Measurements from ENCODE around the gene TNS3.

Gene TNS3

DNA sequence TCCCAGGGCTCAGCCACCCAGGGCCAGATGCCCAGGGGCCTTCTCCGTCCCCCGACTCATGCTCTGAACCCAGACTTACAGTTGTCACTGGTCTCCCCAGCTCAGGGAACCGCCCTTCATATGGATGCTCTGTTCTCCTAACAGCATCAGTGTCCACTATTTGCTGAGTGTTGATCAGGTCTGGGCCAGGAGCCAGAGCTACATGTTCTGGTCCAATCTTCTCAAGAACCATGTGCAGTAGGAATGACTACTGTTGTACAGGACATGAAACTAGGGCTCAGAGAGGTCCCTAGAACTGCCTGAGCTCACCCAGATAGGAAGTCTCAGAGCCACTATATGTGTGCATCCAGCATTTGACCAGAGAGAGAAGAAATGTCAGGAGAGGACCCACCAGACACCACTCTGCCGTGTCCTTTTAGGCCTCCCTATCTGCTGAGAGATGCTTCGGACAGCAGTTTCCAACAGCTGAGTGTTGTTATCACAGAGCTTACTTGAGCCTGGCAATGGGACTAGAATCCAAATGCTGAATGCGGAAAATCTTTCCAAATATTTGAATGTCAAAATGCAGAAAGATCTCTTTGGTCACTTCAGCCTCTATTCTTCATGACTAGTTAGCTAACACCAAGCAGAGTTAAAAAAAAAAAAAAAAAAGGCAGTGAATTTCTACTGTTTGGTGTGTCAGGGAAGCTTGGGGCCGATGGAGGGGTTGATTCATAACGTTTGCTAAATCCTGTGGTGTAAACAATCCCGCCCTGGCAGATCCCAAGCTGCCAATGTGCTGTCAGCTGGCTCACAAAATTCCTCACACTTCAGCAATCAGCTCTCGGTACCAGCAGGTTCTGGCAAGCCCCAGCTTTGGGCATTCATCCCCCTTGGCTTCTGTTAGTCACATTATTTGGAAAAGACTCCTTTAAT is 246.1 kb downstream of the TNS3 start:
- no peak for FAIRE-seq

DNA sequence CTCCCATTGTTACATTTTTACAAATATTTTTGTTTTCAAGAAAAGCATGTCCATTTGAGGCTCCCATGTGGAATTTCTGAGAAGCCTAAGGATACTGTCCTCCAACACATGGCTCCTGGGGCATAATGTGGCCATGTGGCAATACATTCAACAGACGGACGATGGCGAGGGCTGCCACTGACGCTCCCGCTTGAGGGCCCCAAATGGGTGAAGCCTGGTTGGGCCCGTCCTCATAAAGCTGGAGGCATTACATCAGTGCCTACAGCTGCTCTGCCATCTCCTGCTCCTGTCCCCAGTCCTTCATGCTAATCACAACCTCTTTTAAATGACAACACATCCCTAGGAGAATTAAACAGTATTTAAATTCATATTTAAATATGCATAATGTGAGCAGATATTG is 246.8 kb downstream of the TNS3 start:
- FAIRE-seq, result no peak

DNA sequence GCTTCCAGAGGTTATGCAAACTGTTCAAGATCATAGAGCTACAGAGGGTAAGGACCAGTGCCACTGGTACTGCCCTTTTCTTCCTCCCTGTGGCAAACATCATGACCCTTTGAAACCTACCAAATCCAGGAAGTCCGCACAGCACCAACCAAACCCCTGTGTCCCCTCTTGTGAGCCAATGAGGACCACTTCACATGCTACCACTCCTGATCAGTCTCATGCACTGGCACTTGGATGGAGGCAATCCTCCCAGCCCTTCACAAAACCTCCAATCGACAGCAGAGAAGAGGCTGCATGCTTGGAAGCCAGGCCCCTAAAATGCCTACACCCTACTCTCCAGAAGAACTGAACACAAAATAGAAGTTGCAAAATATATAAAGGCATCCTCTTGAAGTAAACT is 248.0 kb downstream of the TNS3 start:
- no peak for FAIRE-seq

DNA sequence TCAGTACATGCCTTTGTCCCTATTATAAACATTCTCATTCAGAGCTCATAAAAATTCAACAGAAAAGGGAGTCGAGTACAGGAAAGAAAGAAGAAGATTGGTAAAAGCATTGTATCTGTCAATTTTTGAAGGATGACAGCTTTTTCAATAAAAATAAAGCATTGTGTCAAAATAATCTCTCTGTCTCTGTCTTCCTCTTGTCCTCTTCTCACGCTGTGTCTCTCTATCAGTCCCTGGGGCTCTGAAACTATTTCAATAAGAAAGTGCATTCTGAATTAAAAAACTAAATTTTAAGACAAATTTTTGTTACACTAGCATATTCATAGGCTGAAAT is 248.4 kb downstream of the TNS3 start:
- FAIRE-seq, result no peak

DNA sequence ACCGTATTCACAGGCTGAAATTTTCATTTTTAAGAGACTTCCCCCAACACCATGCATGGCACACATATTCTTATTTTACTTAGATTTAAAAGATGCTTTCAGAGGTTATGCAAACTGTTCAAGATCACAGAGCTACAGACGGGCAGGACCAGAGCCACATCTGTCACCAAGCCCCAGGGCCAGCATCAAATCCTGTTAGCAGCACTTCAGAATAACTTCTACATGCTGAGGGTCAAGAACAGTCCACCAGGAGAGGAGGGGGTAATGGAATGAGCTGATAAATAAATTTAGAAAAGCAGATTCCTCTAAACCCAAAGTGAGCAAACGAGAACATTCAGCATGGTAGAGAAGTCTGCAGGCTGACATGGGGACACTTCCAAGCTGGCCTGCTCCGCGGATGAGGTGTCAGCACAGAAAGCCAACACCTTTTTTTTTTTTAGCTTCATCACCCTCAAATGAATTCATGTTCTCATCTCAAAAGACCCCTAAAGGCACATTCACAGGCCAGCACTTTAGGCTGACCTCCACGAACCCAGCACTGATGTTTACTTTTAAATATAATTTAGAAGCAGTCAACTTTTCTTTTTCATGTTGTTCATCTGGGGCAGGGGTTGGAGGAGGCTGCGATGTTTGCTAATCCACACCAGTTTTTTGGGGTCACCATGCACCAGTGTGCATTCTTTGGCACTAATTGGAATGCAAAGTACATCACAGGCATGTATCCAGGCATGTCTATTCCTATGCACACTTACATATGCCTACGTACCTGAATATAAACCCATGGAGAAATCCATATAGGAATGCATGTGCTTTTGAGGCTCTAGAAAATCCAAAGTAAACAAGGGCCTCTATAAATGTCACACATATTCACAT is 249.0 kb downstream of the TNS3 start:
- no peak for FAIRE-seq

DNA sequence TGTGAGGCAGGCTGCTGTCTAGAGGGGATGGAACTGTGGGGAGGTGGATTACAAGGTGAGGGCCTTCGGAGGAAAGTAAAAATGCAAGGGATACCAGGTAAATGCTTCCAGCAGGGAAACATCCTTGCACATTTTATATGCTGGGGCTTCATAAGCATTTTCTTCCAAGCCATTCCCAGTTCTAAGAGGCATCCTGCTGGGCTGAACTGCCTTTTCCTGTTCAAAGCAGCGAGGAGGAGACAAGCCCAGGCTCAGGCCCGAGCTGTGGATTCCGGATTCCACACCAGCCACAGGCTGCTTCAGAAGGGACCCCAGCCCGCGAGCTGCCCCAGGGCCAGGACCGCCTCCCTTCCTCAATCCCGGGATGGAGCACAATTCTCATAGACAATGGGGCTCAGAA is 249.7 kb downstream of the TNS3 start:
- no peak for FAIRE-seq

DNA sequence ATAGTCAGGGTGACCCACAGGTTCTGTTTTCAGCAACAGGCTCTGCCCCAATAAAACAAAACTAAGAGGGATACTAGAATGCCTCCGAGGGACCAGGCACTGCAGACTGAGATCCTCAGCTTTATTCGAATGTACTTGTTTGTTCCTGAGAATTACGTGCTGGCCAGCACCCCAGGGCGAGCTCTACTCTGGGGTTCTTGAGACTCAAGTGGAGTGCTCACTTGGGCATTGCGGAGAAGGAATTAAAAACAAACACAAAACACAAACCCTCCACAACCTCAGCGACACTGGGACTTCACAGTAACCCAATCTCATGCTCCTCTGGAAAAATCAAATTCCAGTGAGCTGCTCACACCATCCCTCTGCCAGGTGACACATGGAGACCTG is 250.7 kb downstream of the TNS3 start:
- FAIRE-seq, result no peak

DNA sequence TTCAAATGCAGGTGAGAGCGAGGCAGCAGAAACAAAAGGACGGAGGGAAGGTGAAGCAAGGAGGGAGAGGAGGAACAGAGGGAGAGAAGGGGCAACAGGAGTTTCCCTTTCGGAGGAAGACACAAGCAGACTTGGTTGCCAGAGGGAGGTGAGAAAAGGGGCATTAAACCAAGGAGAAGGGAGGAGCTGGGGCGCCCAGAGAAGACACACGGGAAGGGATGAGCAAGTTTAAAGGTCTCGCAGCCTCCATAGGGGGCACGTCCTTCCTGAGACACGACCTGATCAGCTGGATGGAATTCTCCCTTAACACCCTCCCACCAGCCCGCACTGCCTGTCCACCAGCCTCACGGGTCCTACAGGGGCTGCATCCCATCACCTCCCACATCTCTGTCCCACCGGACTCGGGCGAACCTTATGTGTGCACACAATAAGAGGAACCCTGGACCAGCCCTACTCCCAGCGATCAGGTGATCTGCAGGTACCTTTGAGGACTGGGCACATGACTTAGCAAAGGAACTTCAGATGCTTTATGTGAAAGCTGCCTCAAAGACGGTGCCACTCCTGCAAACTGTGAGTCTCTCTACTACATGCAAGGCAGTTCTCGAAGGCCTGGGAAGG is 251.2 kb downstream of the TNS3 start:
- no peak for FAIRE-seq

DNA sequence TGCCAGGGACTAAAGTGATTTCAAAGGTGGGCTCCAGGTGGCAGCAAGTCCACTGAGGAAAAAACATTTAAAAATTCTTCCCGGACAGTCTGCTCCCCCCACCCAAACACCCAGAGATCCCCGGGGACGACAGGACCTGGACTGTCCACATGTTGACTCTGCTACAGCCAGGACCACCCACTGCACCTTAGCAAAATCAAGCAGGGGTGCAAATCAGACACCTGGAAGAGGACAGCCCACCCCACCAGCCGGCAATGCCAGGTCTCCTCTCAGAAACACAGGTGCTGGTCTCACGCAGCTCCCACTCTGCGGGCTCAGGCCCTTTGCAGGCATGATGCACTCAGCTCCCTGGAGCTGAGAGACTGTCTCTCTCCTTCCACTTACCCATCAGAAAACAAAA is 251.9 kb downstream of the TNS3 start:
- no peak for FAIRE-seq

DNA sequence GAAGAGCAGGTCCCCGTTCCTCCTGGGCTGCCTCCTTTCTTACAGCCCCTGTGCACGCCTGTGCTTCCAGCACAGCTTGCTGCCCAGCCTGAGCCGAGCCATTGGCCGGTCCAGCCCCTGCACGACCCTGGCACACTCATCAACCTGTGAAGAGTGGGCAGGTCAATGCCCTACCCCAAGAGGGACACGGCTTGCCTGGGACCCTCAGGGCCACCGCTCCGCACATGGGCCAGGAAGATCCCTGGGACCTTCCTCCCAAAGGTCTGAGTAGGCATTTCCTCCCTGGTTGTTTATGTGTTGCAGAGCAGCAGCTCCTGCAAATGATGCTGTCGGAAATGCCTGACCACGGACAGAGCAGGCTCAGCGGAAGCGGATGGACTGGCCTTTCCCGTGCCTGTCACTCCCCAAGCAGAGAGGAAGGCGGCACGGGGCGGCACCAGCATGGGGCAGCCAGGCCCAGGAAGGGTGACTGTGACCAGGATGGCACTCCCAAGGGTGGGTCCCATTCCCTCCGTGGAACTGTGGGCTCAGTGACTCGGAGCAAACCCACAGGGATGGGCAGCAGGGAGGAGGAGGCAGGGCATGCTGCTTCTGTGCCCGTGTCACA is 252.5 kb downstream of the TNS3 start:
- FAIRE-seq, result no peak

DNA sequence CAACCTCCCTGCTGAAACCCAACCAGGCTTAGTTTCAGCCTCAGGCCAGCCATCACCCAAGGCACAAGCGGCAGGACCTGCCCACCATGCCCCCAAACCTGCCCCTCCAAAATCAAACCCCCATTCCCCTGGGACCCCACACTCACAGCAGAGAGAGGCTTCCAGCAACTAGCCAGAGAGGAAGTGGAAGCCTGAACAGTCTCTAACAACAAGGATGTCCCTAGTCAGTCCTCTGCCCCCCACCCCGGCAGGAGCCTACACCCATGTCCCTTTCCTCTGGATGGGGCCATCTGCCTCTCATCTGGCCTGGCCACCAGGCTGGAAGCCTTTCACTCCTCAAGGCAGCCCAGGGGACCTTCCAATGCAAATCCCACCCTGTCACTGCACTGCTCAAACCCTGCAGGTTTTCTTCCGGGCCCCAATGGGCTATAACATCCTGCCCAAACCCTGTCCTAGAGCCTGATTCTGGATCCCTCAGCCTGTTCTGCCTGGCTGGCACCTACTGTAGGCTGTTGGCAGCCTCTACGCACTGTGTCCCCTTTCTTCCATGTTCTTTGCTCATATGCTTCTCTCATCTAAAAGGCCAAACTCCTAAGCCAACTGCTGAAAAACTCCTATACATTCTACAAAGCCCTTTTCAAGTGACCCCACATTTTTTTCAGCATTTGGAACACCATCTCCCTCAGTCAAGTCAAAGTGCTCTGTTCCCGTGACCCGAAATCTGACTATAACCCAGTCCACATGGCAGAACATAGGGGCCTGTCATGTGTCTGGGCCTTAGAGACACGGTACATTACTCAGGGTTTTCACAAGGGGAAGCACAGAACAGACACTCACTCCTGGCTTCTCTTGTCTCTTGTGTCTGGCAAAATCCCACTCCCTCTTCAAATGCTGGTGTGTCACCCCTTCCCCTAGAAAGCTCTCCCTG is 253.3 kb downstream of the TNS3 start:
- no peak for FAIRE-seq

DNA sequence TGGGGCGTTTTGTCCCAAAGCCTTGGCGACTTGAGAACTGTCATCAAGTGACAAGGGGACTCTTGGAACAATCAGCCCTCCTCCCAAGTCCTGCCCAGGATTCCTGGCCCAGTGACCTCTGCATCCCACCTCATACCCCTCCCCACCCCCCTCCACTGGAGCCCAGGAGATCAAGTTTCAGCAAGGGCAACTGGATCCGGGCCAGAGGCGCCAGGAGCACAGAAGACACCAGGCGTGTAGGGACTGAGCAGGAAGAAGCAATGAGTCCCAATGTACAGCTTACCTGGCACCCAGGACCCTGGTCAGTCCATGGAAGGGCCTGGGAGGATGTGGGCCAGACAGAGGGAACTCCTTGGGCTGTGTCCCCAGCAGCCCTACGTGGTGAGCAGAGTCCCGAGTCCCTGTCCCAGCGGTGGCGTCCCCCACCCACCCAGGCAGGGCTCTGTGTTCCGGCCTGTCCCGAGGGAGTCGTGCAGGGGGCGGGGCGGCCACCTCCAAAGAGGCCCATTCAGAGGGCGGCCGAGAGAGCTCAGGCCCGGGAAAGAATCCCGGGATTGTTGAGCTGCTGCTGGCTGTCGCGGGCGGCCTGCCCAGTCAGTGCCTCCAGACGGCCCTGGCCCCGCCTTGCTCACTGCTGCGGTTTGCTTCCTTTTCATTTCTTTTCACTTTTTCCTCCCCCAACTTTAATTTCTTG is 254.1 kb downstream of the TNS3 start:
- FAIRE-seq, result no peak

DNA sequence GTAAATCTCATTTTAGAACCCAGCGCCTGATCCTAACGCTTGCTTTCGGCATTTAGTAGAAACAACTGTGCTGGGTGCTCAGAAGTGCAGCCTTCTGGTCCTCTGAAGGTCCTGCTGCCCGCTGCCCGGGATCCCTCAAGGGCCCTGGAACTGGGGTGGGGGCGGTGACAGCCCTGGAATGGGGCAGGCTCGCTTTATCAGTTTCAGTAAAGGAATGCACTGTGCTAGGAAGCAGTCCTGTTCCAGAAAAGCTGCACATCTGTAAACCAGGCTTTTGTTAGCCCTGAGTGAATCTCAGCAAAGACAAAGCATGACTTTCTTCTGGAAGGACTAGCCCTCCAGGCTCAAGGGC is 254.6 kb downstream of the TNS3 start:
- no peak for FAIRE-seq

DNA sequence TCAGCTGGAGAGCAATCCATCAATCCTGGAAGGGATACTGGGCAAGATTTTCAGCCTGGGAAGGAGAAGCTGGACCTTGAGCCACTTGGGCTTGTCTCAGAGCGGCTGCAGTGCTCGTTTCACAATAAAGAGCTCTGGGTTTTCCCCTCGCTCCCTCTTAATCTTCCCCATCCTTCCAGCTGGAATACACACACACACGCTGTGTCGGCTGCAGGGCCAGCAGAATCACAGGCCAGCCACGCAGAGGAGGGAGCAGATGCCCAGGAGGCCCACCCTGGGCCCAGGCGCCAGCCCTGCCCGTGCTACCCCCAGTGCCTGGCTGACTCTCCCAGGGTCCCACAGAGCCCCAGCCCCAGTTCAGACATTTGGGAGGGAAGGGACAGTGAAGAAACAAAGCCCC is 255.1 kb downstream of the TNS3 start:
- no peak for FAIRE-seq

DNA sequence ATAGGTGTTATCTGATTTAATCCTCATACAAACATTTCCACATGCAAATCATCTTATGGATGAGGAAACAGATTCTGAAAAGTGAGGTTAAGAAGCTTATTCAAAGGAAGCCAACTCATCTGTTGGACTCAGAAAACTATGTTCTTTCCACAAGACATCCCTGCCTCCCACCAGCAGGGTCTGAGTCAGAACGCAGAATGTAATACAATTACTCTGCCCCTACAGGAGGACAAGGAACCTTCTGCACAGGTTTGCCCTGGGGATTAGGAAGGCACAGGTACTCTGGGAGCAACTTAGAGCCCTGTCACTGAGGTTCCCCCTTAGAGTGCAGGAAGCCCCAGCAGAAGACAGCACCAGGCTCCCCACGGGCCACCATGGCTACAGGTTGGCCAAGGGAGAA is 255.7 kb downstream of the TNS3 start:
- FAIRE-seq, result no peak

DNA sequence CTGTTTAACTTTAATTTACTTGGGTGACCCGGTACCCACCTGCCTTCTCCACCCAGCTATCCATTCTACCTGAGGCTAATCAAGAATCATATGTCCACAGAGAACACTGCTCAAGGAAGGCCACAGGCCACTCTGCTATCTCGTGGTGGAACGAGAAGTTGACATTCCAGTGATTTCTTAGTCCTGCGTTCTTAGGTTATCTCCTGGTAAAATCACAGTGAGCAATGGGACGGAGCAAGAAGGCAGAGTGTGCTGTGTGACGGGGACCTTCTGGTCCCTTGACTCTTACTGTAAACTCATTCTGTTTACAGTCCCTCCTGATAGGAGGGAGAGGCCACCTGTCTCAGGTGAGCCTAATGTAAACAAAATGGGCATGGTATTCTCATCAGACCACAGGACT is 256.6 kb downstream of the TNS3 start:
- FAIRE-seq, result no peak

DNA sequence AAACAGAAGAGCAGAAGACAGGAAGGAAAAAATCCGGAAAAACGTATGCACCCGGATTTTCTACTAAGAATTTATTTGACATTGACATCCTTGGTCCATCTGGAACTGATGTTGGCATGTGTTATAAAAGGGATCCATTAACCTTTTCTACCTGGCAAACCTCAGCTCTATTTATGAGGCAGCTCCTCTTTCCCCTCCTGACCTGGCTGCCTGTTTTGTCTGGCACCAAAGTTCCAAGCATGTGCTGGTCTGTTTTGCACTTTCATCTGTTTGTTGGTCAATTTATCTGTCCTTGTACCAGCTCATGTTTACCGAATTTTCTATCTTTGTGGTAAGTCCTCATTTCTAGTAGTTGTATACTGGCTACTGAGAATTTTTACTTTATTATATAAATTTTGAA is 258.0 kb downstream of the TNS3 start:
- FAIRE-seq, result no peak

DNA sequence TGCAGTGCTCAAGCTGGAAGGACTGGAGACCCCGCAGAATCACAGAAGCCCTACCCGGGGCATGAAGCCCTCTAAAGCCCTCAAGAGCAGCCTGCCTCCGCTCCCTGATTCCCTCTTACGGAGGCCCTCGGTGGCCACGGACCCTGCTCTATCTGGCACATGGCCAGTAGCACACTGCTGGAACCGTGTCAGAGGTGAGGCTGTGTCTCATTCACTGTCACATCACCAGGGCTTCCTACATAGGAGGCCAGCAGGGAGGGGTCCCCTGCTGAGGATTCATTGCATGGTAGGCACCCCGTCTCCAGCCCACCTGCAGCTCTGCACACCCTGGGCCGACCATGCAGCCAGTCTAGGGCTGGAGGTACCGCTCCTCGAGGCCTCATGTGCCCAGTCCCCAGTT is 259.2 kb downstream of the TNS3 start:
- FAIRE-seq, result no peak

DNA sequence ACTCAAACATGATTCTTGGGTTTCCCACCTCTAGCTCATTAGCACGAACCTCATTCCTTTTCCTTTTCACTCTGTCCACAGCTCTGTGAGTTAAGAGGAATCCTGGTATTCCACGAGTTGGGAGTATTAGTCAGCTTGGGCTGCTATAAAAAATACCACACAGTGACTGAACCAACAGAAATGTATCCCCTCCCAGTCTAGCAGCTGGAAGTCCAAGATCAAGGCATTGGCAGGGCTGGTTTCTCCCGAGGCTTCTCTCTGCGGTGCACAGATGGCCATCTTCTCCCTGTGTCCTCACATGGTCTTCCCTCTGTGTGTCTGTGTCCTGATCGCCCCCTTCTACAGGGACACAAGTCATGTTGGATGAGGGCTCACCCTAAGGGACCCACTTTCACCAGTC is 261.6 kb downstream of the TNS3 start:
- FAIRE-seq, result no peak

DNA sequence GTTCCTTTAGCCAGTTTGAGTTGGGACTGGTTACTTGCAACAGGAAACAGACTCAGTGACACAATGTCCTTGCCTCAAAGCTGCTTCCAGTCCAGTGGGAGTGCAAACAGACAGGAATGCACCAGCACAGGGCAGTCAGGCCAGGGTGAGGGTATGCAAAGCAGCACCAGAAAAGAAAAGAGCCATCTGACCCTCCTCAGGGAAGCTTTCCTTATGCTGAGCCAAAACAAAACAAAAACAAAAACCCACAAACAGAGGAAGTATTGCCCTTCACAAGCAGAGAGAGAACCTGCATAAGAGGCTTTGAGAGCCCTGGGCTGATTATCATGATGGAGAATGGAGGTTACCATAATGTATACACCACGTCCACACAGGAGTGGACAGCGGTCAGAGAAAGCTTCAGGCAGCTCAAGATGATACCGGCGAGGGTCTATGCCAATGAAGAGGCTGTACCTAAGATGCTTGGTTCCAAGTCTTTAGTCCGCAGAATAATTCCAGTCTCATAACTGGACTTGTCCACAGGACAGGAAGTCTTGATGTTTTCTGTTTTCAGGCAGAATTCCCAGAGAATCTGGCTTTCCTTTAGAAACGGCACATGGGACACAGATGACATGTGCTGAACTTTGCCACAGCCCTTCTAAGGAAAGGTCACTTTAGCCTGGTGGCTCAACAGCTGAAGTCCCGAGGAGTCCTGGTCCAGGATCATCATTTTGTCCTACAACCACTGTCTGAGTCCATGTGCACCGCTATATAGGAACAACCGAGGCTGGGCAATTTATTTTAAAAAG is 263.3 kb downstream of the TNS3 start:
- no peak for FAIRE-seq

DNA sequence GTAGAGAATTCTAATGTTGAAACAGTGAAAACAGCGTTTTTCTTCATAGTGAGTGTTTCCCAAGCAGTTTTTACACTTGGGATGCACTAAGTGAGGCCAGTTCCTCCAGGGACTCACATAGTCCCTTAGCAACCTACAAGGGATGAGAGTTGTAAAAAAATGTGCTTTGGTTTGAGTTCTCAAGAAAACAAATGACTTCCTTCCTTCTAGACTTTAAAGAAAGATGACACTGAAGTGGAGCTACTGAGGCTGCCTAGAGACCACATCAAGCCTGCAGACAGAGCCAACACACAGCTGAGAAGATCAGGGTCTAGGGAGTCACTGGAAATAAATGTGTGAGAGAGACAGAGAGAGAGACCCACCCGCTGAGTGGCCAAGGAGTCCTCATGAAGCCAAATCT is 264.4 kb downstream of the TNS3 start:
- FAIRE-seq, result no peak

Measured in A204.1 (cell line).